Activated CD4-positive, CD25-positive, alpha-beta regulatory T cell (primary cell): ENCODE measurements around the gene CPNE5.

ENCODE experiments used
- DNase-seq, 4 experiments: peaks; one replicate each; lab custom pipeline; 2025; lab: John Stamatoyannopoulos, UW

Gene CPNE5

GRCh38 chr6:36700071-36700812 is 139.0 kb downstream of the CPNE5 start:
- DNase-seq: no peak

DNA sequence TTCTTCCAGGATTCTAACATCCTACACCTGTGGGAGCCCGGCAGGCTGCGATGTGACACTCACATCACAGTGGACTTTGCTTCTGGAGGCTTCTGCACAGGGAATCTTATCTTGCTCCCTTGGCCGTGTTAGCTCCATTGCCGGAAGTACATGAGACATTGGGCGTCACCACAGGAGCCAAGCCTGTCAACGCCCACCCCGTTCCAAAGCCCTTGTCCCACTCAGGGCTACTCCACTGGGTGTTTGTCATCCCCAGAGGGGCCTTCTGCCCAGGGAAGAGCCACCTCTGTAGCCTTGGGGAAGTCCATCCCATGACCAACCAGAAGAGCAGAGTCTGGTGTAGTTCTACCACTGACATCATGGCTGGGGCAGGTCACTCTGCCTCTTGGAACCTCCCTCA is 139.9 kb downstream of the CPNE5 start:
- no peak for DNase-seq

- no peak for DNase-seq
Observed at GRCh38 chr6:36698871-36699271, 140.4 kb downstream of the CPNE5 start.

DNA sequence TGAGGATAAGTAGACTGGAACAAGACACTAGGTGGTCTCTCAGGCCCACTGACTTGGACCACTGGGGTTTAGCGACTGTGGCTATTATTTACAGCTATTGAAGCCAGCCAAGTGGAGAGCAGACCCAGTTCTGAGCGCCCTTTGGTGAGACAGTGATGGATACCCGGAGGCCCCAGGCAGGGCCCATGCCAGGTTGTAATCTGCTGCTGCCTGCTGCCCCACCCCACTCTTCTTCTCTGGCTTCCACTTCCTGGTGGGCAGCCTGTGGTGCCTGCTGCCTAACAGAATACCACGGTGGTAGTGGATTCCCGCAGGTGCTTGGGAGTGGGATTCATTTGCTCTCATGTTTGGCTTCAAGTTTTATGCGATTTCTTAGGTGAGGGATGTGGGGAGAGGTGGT is 141.0 kb downstream of the CPNE5 start:
- DNase-seq: no peak

DNA sequence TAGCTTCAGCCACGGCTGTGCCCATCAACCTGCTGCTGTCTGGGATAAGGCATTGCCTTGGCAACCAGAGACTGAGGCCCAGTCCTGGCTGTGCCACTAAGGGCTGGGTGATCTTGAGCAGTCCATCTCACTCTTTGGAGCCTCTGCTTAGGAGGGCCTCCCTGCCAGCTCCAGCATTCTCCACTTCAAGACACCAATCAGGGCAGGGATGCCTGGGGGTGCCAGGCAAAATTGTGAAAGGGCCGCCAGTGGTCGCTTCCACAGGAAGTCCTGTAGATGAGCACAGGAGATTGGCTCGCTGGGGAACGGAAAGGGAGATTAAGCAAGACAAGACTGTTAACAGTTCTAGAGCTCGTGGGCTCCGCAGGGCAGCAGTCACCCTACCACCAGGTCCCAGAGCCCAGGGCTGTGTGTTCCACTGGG is 141.8 kb downstream of the CPNE5 start, which contains the start of gene RAB44:
Gene RAB44 (plus strand): TSS at position 346 of the 423 bp plus-strand sequence. CDS start 6,410 bp downstream, outside the sequence.
- DNase-seq: no peak

DNA sequence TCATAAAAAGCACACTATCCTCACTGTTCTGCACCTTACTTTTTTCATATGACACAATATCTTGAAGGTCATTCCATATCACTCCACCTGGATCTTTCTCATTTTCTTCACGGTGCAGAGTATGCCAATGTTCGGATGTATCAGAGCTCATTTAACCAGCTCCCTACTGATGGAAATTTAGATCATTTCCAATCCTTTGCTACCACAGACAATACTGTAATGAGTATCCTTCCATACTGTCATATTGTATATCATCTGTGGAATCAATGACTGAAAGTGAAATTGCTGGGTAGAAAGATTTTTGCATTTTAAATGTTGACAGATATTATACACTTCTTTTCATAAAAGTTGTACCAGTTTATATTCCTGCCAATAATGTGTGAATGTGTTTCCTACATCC is 143.8 kb downstream of the CPNE5 start:
- no peak for DNase-seq

DNA sequence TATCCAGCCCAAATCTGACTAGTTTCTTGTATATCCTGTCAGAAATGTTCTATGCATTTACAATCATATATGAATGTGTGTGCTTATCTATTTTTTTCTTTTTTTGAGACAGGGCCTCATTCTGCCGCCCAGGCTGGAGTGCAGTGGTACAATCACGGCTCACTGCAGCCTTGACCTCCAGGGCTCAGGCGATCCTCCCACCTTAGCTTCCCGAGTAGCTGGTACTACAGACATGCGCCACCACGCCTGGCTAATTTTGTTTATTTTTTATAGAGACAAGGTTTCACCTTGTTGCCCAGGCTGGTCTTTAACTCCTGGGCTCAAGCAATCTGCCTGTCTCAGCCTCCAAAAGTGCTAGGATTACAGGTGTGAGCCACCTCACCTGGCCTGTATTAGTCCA is 144.6 kb downstream of the CPNE5 start:
- DNase-seq: no peak

DNA sequence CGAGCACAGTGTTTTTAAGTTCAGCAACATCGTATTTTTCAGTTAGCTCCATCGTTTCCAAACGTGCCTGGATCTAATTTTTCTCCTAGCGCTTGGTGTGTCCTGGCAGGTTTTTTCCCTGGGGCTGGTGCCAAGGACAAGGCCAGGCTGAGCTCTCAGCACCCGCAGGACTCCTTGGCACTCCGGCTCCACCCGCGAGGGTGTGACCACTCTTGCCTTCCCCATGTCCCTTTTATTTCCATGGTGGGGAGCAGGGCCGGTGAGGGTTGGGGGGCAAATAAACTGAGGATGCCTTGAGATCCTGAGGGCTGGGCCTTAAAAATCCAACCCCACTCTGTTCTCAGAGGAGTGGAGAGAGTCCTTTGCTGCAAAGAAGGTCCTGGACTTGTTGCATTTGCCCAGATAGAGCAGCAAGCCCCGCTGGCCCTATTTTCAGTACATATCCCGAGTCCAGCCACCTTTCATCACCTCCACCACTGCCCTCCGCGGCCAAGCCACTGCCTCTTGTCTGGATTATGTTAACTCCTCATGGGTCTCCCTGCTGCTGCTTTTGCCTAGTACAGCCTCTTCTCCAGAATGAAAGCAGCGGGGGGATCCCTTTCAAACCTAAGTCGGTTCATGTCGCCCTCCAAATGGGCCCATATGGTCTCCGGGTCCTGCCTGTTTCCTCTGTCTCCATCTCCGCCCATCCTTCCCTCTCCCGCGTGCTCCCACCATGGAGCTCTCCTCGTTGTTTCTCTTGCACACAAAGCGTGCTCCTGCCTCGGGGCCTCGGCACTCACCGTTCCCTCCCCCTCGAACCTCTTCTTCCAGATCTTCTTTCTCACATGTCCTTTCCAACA is 146.2 kb downstream of the CPNE5 start:
- no peak for DNase-seq

GRCh38 chr6:36692220-36692619 is 147.0 kb downstream of the CPNE5 start:
- DNase-seq: peak in 1 of 4 experiments; percentile 12

DNA sequence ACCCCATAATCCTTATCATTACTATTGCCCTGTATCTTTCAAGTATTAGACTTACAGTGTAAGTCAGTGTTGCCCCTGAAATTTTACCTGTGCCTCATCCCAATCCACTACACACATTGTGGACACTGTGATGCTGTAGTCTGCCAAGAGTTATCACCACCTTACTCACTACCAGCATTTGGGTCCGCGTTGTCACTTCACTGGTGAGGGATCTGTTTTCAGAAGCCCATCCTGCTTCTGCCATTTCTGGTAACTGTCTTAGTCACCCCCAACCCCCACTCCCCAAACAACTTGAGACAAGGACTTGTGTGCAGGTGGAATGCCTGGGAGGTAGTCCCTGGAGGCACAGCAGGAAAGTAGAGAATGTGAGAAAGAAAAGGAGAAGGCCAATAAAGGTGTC is 147.6 kb downstream of the CPNE5 start:
- no peak for DNase-seq

DNA sequence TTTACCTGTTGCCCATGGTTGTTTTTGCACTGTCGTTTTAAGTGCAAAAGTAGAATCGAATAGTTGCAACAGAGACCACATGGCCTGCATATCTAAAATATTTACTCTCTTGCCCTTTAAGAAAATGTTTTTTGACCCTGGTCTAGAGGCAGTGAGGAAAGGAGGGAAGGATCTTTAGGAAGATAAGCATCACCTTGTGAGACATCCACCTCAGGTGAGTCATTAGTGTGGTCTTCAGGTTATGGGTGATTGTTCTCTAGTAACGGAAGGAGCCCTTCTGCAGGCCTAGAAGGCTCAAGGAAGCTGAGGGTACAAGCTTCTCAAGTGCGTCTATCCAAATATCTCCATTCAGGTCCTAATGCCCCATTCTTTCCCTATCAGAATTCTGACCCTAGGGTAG is 148.2 kb downstream of the CPNE5 start:
- no peak for DNase-seq
